Tibial nerve (tissue), 3 donors: ENCODE data around the gene SEL1L2.

Experiments
- CTCF ChIP-seq, 5 experiments: fragments of 200-600 bp in 3 of 5; fragments of 450-650 bp in 2 of 5; sonication (generic) in 3 of 5; IDR thresholded peaks; one replicate each; pipeline ENCODE4 v1.5.1; 2016 to 2019; ENCODE audit warnings: antibody characterized with exemption in 5 of 5, mild to moderate bottlenecking in 3 of 5, moderate library complexity in 2 of 5
- POLR2A ChIP-seq, 2 donors: fragments of 450-650 bp; IDR thresholded peaks; one replicate each; pipeline ENCODE4 v1.6.1; 2017; ENCODE audit warnings: antibody characterized with exemption in 2 of 2, mild to moderate bottlenecking in 2 of 2, moderate library complexity in 2 of 2

GRCh38 chr20:13891575-13891974, 98.8 kb downstream of the SEL1L2 start:
- TF ChIP-seq CTCF (IDR thresholded peaks at IDR 0.05) (no peak), POLR2A (IDR thresholded peaks at IDR 0.05) (no peak)
